Fibroblast of pulmonary artery (primary cell): ENCODE data around the gene PIGO.

Experiments
- DNase-seq: peaks from one replicate; pipeline ENCODE4 v3.0.0-alpha.2; 2010; ENCODE audit warnings: low read depth
- H3K4me3 ChIP-seq: replicated peaks from 2 replicates; pipeline ENCODE4 v1.5.1; 2011; ENCODE audit warnings: low read depth, mild to moderate bottlenecking, control low read depth, low read length, moderate library complexity
- TF ChIP-seq, protein P1 (sequence below): IDR thresholded peaks from 2 replicates; pipeline ENCODE4 v1.5.1; 2011; ENCODE audit warnings: mild to moderate bottlenecking, control low read depth, low read length, inconsistent platforms; ENCODE audit errors: missing control alignments

The PIGO gene

DNA sequence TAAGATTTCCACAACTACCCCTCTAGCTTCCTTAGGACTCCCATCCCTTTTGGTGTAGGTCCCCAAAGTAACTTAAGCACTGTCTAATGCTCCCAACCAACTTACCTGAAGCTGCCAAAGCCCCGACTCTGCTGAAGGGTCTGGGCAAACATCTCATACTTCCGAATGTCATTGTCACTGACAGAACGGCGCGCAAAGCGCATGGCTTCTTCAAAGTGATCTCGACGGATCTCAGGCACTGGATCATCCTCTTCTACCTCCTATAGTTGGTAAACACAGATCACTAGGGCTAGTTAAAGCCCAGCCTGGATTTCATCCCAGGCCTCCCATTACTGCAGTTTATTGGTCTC lies 39.1 kb downstream of the PIGO start:
- TF ChIP-seq, protein P1, sequence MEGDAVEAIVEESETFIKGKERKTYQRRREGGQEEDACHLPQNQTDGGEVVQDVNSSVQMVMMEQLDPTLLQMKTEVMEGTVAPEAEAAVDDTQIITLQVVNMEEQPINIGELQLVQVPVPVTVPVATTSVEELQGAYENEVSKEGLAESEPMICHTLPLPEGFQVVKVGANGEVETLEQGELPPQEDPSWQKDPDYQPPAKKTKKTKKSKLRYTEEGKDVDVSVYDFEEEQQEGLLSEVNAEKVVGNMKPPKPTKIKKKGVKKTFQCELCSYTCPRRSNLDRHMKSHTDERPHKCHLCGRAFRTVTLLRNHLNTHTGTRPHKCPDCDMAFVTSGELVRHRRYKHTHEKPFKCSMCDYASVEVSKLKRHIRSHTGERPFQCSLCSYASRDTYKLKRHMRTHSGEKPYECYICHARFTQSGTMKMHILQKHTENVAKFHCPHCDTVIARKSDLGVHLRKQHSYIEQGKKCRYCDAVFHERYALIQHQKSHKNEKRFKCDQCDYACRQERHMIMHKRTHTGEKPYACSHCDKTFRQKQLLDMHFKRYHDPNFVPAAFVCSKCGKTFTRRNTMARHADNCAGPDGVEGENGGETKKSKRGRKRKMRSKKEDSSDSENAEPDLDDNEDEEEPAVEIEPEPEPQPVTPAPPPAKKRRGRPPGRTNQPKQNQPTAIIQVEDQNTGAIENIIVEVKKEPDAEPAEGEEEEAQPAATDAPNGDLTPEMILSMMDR: no peak
- DNase-seq: no peak

DNA sequence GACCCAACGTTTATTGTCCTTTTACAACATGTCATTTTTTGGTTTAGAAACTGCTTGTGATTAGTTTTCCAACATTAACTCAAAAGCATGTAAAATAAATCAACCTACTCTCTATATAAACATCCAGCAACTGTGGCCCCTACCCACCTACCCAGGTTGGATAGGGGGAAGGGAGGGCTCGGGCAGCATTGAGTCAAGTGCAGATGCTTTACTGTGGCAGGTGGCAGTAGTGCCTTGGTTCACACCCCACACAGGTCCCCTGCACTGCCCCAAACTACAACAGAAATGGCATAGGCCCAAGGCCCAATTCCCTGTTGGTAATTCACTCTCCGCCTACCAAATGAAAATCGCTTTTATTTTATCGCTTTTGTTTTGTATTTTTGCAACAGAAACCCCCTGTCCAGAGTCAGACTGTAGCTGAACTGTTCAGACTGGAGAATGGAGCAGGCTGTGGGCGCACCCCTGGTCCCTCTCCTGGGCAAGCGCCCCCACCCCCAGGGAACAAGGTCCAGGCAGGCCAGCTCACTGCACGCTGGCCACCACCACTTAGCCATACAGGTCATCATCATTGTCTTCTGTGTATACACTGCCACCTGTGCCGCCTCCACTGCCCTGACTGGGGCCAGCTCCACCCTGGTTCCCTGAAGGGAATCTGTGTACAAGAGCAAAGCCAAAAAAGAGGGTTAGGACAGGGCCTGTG lies 39.7 kb downstream of the PIGO start:
- no peak for DNase-seq
- no peak overlapping the region for H3K4me3 ChIP-seq
- TF ChIP-seq, protein P1: no peak

More for the DNA sequence above, 39.1 kb downstream of the PIGO start:
- H3K4me3 ChIP-seq: no peak overlapping the region

DNA sequence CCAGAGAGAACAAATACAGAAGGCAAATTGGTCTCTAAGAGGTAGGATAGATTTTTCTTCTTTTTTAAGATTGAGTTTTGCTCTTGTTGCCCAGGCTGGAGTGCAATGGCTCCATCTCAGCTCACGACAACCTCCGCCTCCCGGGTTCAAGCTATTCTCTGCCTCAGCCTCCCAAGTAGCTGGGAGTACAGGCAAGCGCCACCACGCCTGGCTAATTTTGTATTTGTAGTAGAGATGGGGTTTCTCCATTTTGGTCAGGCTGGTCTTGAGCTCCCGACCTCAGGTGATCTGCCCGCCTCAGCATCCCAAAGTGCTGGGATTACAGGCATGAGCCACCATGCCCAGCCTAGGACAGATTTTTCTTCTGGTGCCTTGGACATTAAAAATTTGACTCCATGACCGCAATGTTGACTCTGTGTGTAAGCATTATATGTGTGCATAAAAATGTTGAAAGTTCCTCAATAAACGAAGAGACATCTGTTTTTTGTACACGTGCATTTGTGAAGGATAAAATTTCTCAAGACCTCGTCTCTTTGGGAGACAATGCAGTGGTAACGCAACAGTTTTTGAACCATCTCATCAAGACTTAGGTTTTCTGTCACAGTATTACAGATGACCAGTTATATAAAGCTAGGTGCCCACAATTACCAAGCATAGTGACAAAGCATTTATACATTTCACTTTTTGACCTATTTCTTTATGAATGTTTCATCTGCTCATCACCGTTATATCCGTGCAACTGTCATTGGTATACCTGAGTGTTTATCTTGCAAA lies 41.3 kb downstream of the PIGO start:
- TF ChIP-seq, protein P1: no peak
- no peak for DNase-seq
- no peak overlapping the region for H3K4me3 ChIP-seq

DNA sequence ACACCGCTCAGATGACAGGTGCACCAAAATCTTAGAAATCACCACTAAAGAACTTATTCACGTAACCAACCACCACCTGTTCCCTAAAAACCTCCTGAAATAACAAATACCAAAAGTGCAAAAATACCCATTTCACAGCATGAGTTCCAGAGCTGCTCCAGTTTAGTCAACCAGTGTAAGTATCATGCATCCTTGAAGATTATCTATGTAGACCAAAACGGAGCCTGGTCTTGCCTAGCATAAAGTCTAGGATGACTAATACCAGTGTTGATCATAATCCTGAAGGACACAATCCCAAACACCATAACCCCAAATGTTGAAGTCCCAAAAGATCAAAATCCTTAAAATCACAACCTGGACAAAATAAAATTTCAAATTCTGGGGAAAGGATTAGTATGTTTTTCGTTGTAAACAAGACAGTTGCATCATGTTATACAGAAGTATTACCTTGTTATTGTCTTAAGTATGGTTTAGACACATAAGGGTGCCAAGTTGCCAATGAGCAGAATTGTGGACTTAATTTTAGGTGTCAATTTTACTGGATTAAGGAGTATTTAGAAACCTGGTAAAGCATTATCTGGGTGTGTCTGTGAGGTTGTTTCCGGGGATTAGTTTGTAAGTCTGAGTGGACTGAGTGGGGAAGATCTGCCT lies 42.1 kb downstream of the PIGO start:
- TF ChIP-seq, protein P1: no peak
- no peak overlapping the region for H3K4me3 ChIP-seq
- DNase-seq: no peak

DNA sequence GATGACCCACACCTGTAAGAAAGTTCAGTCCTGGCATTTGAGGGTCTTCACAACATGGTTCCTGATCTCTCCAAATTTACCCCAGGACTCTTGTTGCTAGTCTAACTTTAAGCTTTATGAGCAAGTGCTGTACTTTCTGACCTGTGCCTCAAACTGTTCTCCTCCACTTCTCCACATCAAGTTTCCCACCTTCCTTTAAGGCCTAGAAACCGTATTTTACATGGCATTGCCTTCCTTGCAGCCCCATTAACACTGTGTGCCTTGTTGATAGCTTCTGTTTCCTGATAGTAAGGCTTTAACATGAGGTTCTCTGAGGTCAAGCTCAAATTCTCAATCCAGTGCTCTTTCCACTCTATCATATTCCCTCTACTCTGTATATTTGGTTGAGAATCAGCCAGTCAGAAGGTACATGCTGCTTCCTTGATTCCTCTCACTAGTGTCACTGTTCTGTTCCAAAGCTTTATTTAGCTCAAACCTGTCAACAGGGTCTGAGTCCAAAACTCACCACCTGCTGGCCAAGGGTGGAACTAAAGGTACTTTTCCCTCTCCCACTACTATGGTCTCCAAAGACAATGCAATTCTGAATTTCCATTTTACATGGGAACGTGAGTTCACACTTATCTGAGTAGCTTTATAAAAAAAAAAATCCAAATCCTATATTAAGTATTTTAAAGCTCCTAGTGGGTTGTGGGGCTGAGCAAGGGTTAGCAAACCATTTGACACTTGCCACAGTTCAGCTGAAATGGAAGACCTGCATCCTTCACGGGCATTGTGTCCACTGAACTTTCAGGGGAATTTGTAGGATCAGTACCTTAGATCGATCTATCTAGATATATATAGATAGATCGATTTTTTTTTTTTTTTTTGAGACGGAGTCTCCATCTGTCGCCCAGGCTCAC lies 45.1 kb downstream of the PIGO start:
- peak; percentile 76 for DNase-seq
- TF ChIP-seq, protein P1: peak; percentile 80
- no peak overlapping the region for H3K4me3 ChIP-seq

DNA sequence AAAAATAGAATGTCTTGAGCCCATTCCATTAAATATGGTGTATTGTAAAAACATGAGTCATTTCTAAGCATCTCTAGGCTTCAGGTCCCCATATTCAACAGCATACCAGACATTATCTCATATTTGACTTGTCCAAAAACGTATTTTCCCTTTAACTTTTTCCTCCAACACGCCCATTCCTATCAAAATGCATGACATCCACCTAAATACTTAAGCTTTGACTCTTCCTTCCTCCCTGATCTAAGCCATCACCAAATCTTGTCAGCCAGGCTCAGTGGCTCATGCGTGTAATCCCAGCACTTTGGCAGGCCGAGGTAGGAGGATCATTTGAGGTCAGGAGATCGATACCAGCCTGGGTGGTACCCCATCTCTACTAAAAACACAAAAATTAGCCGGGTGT lies 47.9 kb downstream of the PIGO start:
- no peak overlapping the region for H3K4me3 ChIP-seq
- TF ChIP-seq, protein P1: no peak
- no peak for DNase-seq
